GM23338 (cell line): ENCODE measurements around the gene CPO. TPM values are rescaled to one million over a fixed set of nuclear protein-coding genes. Genes with fewer than 3 reads are reported as not detected.

Experiments
- ATAC-seq: fragments of 200-7000 bp; cut with Tn5 transposase; 3 replicates; pipeline ENCODE4 v1.9.1; 2020
- DNase-seq: peaks from one replicate; pipeline ENCODE4 v3.0.0-alpha.2; 2015; ENCODE audit warnings: low spot score
- H2AFZ ChIP-seq: fragments of 200-600 bp; sonication (generic); 2 replicates; pipeline ENCODE4 v1.8.0; 2016; ENCODE audit warnings: antibody characterized with exemption, mild to moderate bottlenecking, moderate library complexity
- H3F3A ChIP-seq: fragments of 200-600 bp; sonication (generic); replicated peaks from 2 replicates; pipeline ENCODE4 v1.8.0; 2017; ENCODE audit warnings: antibody characterized with exemption, mixed run types, low read depth
- H3K27ac ChIP-seq: fragments of 200-600 bp; sonication (generic); 2 replicates; pipeline ENCODE4 v1.6.1; 2016; ENCODE audit warnings: low read depth
- H3K27me3 ChIP-seq: fragments of 200-600 bp; sonication (generic); 2 replicates; pipeline ENCODE4 v1.8.0; 2016; ENCODE audit warnings: mild to moderate bottlenecking, mixed run types, moderate library complexity; ENCODE audit not compliant: insufficient read depth
- H3K36me3 ChIP-seq: fragments of 200-600 bp; sonication (generic); 2 replicates; pipeline ENCODE4 v1.8.0; 2016; ENCODE audit warnings: mild to moderate bottlenecking; ENCODE audit not compliant: insufficient read depth
- H3K4me1 ChIP-seq: fragments of 200-600 bp; sonication (generic); 2 replicates; pipeline ENCODE4 v1.8.0; 2016; ENCODE audit warnings: mild to moderate bottlenecking, moderate library complexity; ENCODE audit not compliant: insufficient read depth
- H3K4me2 ChIP-seq: fragments of 200-600 bp; sonication (generic); 2 replicates; pipeline ENCODE4 v1.7.1; 2017; ENCODE audit warnings: mixed run types
- H3K4me3 ChIP-seq: fragments of 200-600 bp; sonication (generic); 2 replicates; pipeline ENCODE4 v1.6.1; 2016; ENCODE audit warnings: mixed run types
- H3K79me2 ChIP-seq: fragments of 200-600 bp; sonication (generic); replicated peaks from 2 replicates; pipeline ENCODE4 v1.8.0; 2017; ENCODE audit warnings: mild to moderate bottlenecking; ENCODE audit not compliant: insufficient read depth
- H3K9me2 ChIP-seq: fragments of 200-600 bp; sonication (generic); 2 replicates; pipeline ENCODE4 v1.8.0; 2017; ENCODE audit not compliant: insufficient read depth
- H4K20me1 ChIP-seq: fragments of 200-600 bp; sonication (generic); replicated peaks from 2 replicates; pipeline ENCODE4 v1.8.0; 2017; ENCODE audit warnings: mild to moderate bottlenecking; ENCODE audit not compliant: insufficient read depth
- H3K27ac Mint-ChIP-seq: 2 replicates; pipeline ENCODE4 v1.8.0; 2020; ENCODE audit warnings: inconsistent platforms, mild to moderate bottlenecking, moderate library complexity, mixed read lengths
- H3K27me3 Mint-ChIP-seq: 3 replicates; pipeline ENCODE4 v1.8.0; 2022; ENCODE audit warnings: low read depth, mild to moderate bottlenecking, moderate library complexity, mixed read lengths, inconsistent platforms; ENCODE audit not compliant: insufficient read depth, poor library complexity
- H3K36me3 Mint-ChIP-seq: 3 replicates; pipeline ENCODE4 v1.8.0; 2021; ENCODE audit warnings: low read depth, mild to moderate bottlenecking, inconsistent platforms, moderate library complexity, mixed read lengths
- H3K4me1 Mint-ChIP-seq: 3 replicates; pipeline ENCODE4 v1.8.0; 2020; ENCODE audit warnings: mild to moderate bottlenecking, inconsistent platforms, mixed read lengths
- H3K4me3 Mint-ChIP-seq: 3 replicates; pipeline ENCODE4 v1.8.0; 2021; ENCODE audit warnings: moderate library complexity, mild to moderate bottlenecking, inconsistent platforms, mixed read lengths
- H3K9me3 Mint-ChIP-seq: 3 replicates; pipeline ENCODE4 v1.8.0; 2020; ENCODE audit warnings: moderate library complexity, mild to moderate bottlenecking, inconsistent platforms, mixed read lengths
- CREB1 ChIP-seq: fragments of 250-450 bp; sonication (Bioruptor Pico); IDR thresholded peaks from 2 replicates; pipeline ENCODE4 v1.5.0; 2020; ENCODE audit warnings: low read depth, mild to moderate bottlenecking, moderate library complexity
- CTCF ChIP-seq, 2 experiments: fragments of 200-600 bp in 1 of 2; sonication (generic) in 1 of 2; conservative IDR thresholded peaks; 2 replicates each; pipeline versions ENCODE4 v1.5.1 to v1.6.1; 2016 to 2017; ENCODE audit warnings: antibody characterized with exemption in 2 of 2, low read depth in 2 of 2, mild to moderate bottlenecking in 2 of 2, moderate library complexity in 1 of 2
- ETS1 ChIP-seq: IDR thresholded peaks from 2 replicates; pipeline ENCODE4 v1.6.1; 2016; ENCODE audit warnings: antibody characterized with exemption
- EZH2 ChIP-seq: fragments of 200-600 bp; sonication (generic); IDR thresholded peaks from one replicate; pipeline ENCODE4 v1.8.0; 2017; ENCODE audit warnings: antibody characterized with exemption, mild to moderate bottlenecking, low read depth; ENCODE audit not compliant: unreplicated experiment
- EZH2phosphoT487 ChIP-seq: fragments of 200-600 bp; sonication (generic); IDR thresholded peaks from one replicate; pipeline ENCODE4 v1.8.1; 2018; ENCODE audit warnings: antibody characterized with exemption; ENCODE audit not compliant: unreplicated experiment
- JUNB ChIP-seq: IDR thresholded peaks from one replicate; pipeline ENCODE4 v1.6.1; 2016; ENCODE audit warnings: antibody characterized with exemption; ENCODE audit not compliant: unreplicated experiment
- NANOG ChIP-seq: IDR thresholded peaks from 2 replicates; pipeline ENCODE4 v1.6.1; 2016; ENCODE audit warnings: antibody characterized with exemption, borderline replicate concordance
- POLR2AphosphoS5 ChIP-seq: IDR thresholded peaks from 2 replicates; pipeline ENCODE4 v1.6.1; 2016; ENCODE audit warnings: antibody characterized with exemption, low read depth
- REST ChIP-seq: IDR thresholded peaks from one replicate; pipeline ENCODE4 v1.6.1; 2018; ENCODE audit warnings: antibody characterized with exemption; ENCODE audit not compliant: unreplicated experiment
- STAT1 ChIP-seq: IDR thresholded peaks from one replicate; pipeline ENCODE4 v1.6.1; 2016; ENCODE audit warnings: antibody characterized with exemption; ENCODE audit not compliant: unreplicated experiment
- ZNF114 ChIP-seq: fragments of 250-450 bp; sonication (Bioruptor Pico); IDR thresholded peaks from 2 replicates; pipeline ENCODE4 v1.5.0; 2020; ENCODE audit warnings: mild to moderate bottlenecking, moderate library complexity
- ZNF331 ChIP-seq: fragments of 250-450 bp; sonication (Bioruptor Pico); IDR thresholded peaks from 2 replicates; pipeline ENCODE4 v1.5.0; 2020; ENCODE audit warnings: low read depth, mild to moderate bottlenecking, moderate library complexity
- ZNF462 ChIP-seq: fragments of 250-450 bp; sonication (Bioruptor Pico); IDR thresholded peaks from 2 replicates; pipeline ENCODE4 v1.5.0; 2020; ENCODE audit warnings: mild to moderate bottlenecking, moderate library complexity
- polyA plus RNA-seq: library from polyadenylated mRNA; unstranded; fragments of >200 nt; fragmentation: Nextera tagmentation; extraction: Ambion mirVana; gene quantifications from 2 replicates; pipeline ENCODE4 v1.2.1, GENCODE V29; 2016
- total RNA-seq: library from RNA; depleted of rRNA; stranded (reverse); fragments of >200 nt; shearing (Covaris generic); gene quantifications from 2 replicates; pipeline ENCODE4 v1.2.3, GENCODE V29; 2014

The CPO gene
- total and polyA plus RNA-seq, 2 experiments from 2014 or later = 0.91 to 0.94 TPM

- H3K27me3 Mint-ChIP-seq = no peaks in the 10 kb centered on the region
- no peaks in the 10 kb centered on the region for H3F3A ChIP-seq
- H3K36me3 ChIP-seq = no peaks in the 10 kb centered on the region
- H3K9me3 Mint-ChIP-seq = no peaks in the 10 kb centered on the region
- no peaks in the 10 kb centered on the region for H4K20me1 ChIP-seq
- H3K4me1 Mint-ChIP-seq = peaks cover 17% of the 10 kb centered on the region
- no peaks in the 10 kb centered on the region for H3K27me3 ChIP-seq
- H3K4me3 ChIP-seq = no peak overlapping the region
- no peaks in the 10 kb centered on the region for H3K79me2 ChIP-seq
- H3K27ac ChIP-seq = no peak overlapping the region
- DNase-seq (no peak), ATAC-seq (no peak)
- no peak overlapping the region for H2AFZ ChIP-seq
- H3K4me3 Mint-ChIP-seq = no peak overlapping the region
- H3K27ac Mint-ChIP-seq = no peak overlapping the region
- H3K4me1 ChIP-seq = peaks cover 18% of the 10 kb centered on the region
- H3K9me2 ChIP-seq = peaks cover 9% of the 10 kb centered on the region; the same call in 1 of the 2 replicates
- TF ChIP-seq ZNF114 (CRISPR knock-in tag) (no peak), POLR2AphosphoS5 (no peak), JUNB (no peak), EZH2 (no peak), CTCF (conservative IDR thresholded peaks at IDR 0.05; ENCODE audit: low read depth in 2 of 2) (no peak), REST (no peak), ZNF462 (no peak), ZNF331 (CRISPR knock-in tag) (no peak), NANOG (no peak), ETS1 (no peak), EZH2phosphoT487 (no peak), CREB1 (no peak), STAT1 (no peak)
- no peaks in the 10 kb centered on the region for H3K36me3 Mint-ChIP-seq
- H3K4me2 ChIP-seq = no peak overlapping the region
These were observed 29.9 kb downstream of the CPO start for GRCh38 chr2:206969192-206969591.
